MCF 10A (cell line): Measurements from ENCODE around the gene HK3. TPM values are rescaled to one million over a fixed set of nuclear protein-coding genes. Genes with fewer than 3 reads are reported as not detected.

Experiments
- Bru-seq: library from RNA; stranded (reverse); fragments of 400-500 nt; gene quantifications from one replicate; lab custom pipeline; 2021; lab: Mats Ljungman, UMichigan
- BruChase-seq, 2 experiments: library from RNA; stranded (reverse); fragments of 400-500 nt; gene quantifications; one replicate each; lab custom pipeline; 2021; lab: Mats Ljungman, UMichigan
- BruUV-seq: library from RNA; stranded (reverse); fragments of 400-500 nt; replicated peaks from 2 replicates; lab custom pipeline; 2021; lab: Mats Ljungman, UMichigan
- CTCF ChIA-PET: fragments of 300-600 bp; sonication (Branson Sonifier 250); formaldehyde crosslinking; extraction: SDS; loops from one replicate; lab custom pipeline; 2021; ENCODE audit warnings: antibody characterized with exemption, inconsistent platforms; lab: Yijun Ruan, JAX
- POLR2A ChIA-PET: fragments of 300-600, 350-650 bp; sonication (Branson Sonifier 250); formaldehyde crosslinking; extraction: SDS; loops from one replicate; lab custom pipeline; 2020; ENCODE audit warnings: antibody characterized with exemption, inconsistent platforms; lab: Yijun Ruan, JAX
- DNase-seq: peaks from one replicate; pipeline ENCODE4 v3.0.0-alpha.2; 2018; ENCODE audit not compliant: unreplicated experiment
- H3K27ac Mint-ChIP-seq: one replicate; pipeline ENCODE4 v1.8.0; 2022; ENCODE audit warnings: mild to moderate bottlenecking, low read depth, mixed read lengths; ENCODE audit not compliant: unreplicated experiment
- H3K27me3 Mint-ChIP-seq: one replicate; pipeline ENCODE4 v1.8.0; 2022; ENCODE audit warnings: mixed read lengths; ENCODE audit not compliant: insufficient read depth, unreplicated experiment
- H3K36me3 Mint-ChIP-seq: one replicate; pipeline ENCODE4 v1.8.0; 2022; ENCODE audit warnings: mild to moderate bottlenecking, moderate library complexity, mixed read lengths; ENCODE audit not compliant: insufficient read depth, unreplicated experiment
- H3K4me1 Mint-ChIP-seq: one replicate; pipeline ENCODE4 v1.8.0; 2022; ENCODE audit warnings: mixed read lengths; ENCODE audit not compliant: insufficient read depth, unreplicated experiment
- H3K4me3 Mint-ChIP-seq: one replicate; pipeline ENCODE4 v1.8.0; 2022; ENCODE audit warnings: mild to moderate bottlenecking, moderate library complexity, mixed read lengths; ENCODE audit not compliant: unreplicated experiment
- H3K9me3 Mint-ChIP-seq: one replicate; pipeline ENCODE4 v1.8.0; 2022; ENCODE audit warnings: mixed read lengths; ENCODE audit not compliant: unreplicated experiment
- intact Hi-C: fragments of 100-400 bp; cut with micrococcal nuclease; formaldehyde crosslinking; loops from 2 replicates; pipeline ENCODE4 v1.14.1; 2022
- long read RNA-seq: library from polyadenylated mRNA; stranded (forward); transcript quantifications from one replicate; pipeline ENCODE4 v2.0.0, GENCODE V29; 2022
- total RNA-seq: library from RNA; stranded (reverse); gene quantifications from 2 replicates; pipeline ENCODE4 v1.2.3, GENCODE V29; 2022
- TF ChIP-seq, protein P1 (sequence below): fragments of 200-600 bp; IDR thresholded peaks from one replicate; pipeline ENCODE4 v1.8.0; 2022; ENCODE audit warnings: antibody characterized with exemption, mild to moderate bottlenecking; ENCODE audit not compliant: unreplicated experiment

Gene HK3
- total RNA-seq (not detected in 2 replicates), Bru-seq, nascent RNA (percentile 36 among the genes with signal in this experiment), BruChase-seq, experiment 1, labeled RNA remaining after a 6-hour chase (percentile 52 among the genes with signal in this experiment), BruChase-seq, experiment 2, labeled RNA remaining after a 2-hour chase (percentile 37 among the genes with signal in this experiment)
- long read RNA-seq = 0 reads

- no TSS peak for BruUV-seq
- Mint-ChIP-seq H3K4me1 (no peaks in the 10 kb centered on the region), H3K27ac (no peak within 1 kb of the TSS), H3K27me3 (no peaks in the 10 kb centered on the region), H3K36me3 (peaks cover 41% of the 10 kb centered on the region), H3K4me3 (no peak within 1 kb of the TSS), H3K9me3 (no peaks in the 10 kb centered on the region)
- ChIA-PET POLR2A (interaction anchor here (1.9 kb wide), 1 partner anchor 10 kb away, joined by 12 read pairs; no protein-coding TSS in a partner anchor), CTCF (interaction anchor here (0.5 to 2.2 kb wide), 3 partner anchors 76 to 241 kb away, joined by 4 to 15 read pairs (median 8); no protein-coding TSS in a partner anchor)
- DNase-seq = no peak
- TF ChIP-seq, protein P1, sequence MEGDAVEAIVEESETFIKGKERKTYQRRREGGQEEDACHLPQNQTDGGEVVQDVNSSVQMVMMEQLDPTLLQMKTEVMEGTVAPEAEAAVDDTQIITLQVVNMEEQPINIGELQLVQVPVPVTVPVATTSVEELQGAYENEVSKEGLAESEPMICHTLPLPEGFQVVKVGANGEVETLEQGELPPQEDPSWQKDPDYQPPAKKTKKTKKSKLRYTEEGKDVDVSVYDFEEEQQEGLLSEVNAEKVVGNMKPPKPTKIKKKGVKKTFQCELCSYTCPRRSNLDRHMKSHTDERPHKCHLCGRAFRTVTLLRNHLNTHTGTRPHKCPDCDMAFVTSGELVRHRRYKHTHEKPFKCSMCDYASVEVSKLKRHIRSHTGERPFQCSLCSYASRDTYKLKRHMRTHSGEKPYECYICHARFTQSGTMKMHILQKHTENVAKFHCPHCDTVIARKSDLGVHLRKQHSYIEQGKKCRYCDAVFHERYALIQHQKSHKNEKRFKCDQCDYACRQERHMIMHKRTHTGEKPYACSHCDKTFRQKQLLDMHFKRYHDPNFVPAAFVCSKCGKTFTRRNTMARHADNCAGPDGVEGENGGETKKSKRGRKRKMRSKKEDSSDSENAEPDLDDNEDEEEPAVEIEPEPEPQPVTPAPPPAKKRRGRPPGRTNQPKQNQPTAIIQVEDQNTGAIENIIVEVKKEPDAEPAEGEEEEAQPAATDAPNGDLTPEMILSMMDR = no peak
- intact Hi-C loops = no loop called here
Observed at GRCh38 chr5:176899296-176899891, at the start of gene HK3. Gene HK3, minus strand, starts transcription at chr5:176899346. Its CDS starts 3,187 bp downstream, at chr5:176896159.

DNA sequence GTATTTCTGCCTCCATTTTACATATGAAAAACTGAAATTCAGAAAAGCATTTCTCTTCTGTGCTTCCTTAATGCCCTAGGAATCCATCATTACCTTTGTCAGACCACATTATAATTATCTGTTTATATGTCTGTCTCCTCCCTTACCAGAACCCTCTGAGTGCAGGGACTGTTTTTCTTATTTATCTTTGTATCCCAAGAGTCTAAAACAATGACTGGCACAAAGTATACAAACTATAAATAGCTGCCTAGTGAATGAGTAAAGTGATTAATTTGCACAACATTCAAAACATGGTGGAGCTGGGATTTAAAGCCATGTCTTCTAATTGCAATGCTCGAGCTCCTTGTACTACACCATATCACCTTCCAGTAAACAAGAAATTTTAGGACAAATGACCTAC is 49.3 kb upstream of the HK3 start:
- CTCF ChIA-PET = interaction anchor here (0.6 to 1.1 kb wide), 5 partner anchors 11 to 288 kb away, joined by 3 to 7 read pairs (median 3); no protein-coding TSS in a partner anchor
- TF ChIP-seq, protein P1 = no peak
- BruUV-seq = no TSS peak
- intact Hi-C loops = no loop called here
- DNase-seq = no peak
- H3K36me3 Mint-ChIP-seq = peaks cover 95% of the 10 kb centered on the region
- H3K27ac Mint-ChIP-seq = peak overlapping the region; percentile 15
- H3K4me1 Mint-ChIP-seq = no peaks in the 10 kb centered on the region
- no peak overlapping the region for H3K4me3 Mint-ChIP-seq
- POLR2A ChIA-PET = interaction anchor here (0.6 kb wide), 1 partner anchor 12 kb away, joined by 3 read pairs; no protein-coding TSS in a partner anchor
- H3K27me3 Mint-ChIP-seq = no peaks in the 10 kb centered on the region
- no peaks in the 10 kb centered on the region for H3K9me3 Mint-ChIP-seq

GRCh38 chr5:176947847-176948246 is 48.7 kb upstream of the HK3 start:
- no peak for DNase-seq
- POLR2A ChIA-PET = no interaction called here
- Mint-ChIP-seq H3K27me3 (no peaks in the 10 kb centered on the region), H3K9me3 (no peaks in the 10 kb centered on the region), H3K4me3 (no peak overlapping the region), H3K27ac (no peak overlapping the region), H3K36me3 (peaks cover 95% of the 10 kb centered on the region), H3K4me1 (no peaks in the 10 kb centered on the region)
- CTCF ChIA-PET = interaction anchor here (0.6 to 1.1 kb wide), 5 partner anchors 221 to 289 kb away, joined by 3 to 7 read pairs (median 3); no protein-coding TSS in a partner anchor
- TF ChIP-seq, protein P1 = no peak
- no TSS peak for BruUV-seq
- intact Hi-C loops = no loop called here

GRCh38 chr5:176944268-176944667 is 45.1 kb upstream of the HK3 start:
- H3K4me1 Mint-ChIP-seq = no peaks in the 10 kb centered on the region
- H3K27ac Mint-ChIP-seq = no peak overlapping the region
- ChIA-PET POLR2A (interaction anchor here (0.6 kb wide), 1 partner anchor 11 kb away, joined by 3 read pairs; no protein-coding TSS in a partner anchor), CTCF (interaction anchor here (0.5 to 1.0 kb wide), 2 partner anchors 104 to 286 kb away, joined by 3 read pairs; no protein-coding TSS in a partner anchor)
- TF ChIP-seq, protein P1 = no peak
- no peak for DNase-seq
- no peaks in the 10 kb centered on the region for H3K9me3 Mint-ChIP-seq
- no peaks in the 10 kb centered on the region for H3K27me3 Mint-ChIP-seq
- H3K36me3 Mint-ChIP-seq = peaks cover 95% of the 10 kb centered on the region
- no peak overlapping the region for H3K4me3 Mint-ChIP-seq
- intact Hi-C loops = no loop called here
- no TSS peak for BruUV-seq
